GM12878 (cell line): ENCODE results near the gene SPATA6. TPM values are rescaled to one million over a fixed set of nuclear protein-coding genes. Genes with fewer than 3 reads are reported as not detected.

Source experiments
- ATAC-seq: fragments of 200-7000 bp; cut with Tn5 transposase; 3 replicates; pipeline ENCODE4 v1.9.1; 2020; ENCODE audit warnings: mild to moderate bottlenecking, moderate library complexity
- BruUV-seq: library from RNA; stranded (reverse); fragments of 400-500 nt; replicated peaks from 2 replicates; lab custom pipeline; 2021; lab: Mats Ljungman, UMichigan
- CTCF ChIA-PET: fragments of 300-600 bp; sonication (Branson Sonifier 250); formaldehyde crosslinking; extraction: SDS; loops from one replicate; lab custom pipeline; 2021; ENCODE audit warnings: inconsistent platforms; lab: Yijun Ruan, JAX
- POLR2A ChIA-PET: fragments of 350-600 bp; formaldehyde crosslinking; extraction: SDS; loops from one replicate; lab custom pipeline; 2021; ENCODE audit warnings: inconsistent platforms; lab: Charles Lee
- RAD21 ChIA-PET: fragments of 300-600 bp; sonication (Branson Sonifier 250); formaldehyde crosslinking; loops from one replicate; lab custom pipeline; 2023; ENCODE audit warnings: antibody characterized with exemption; ENCODE audit not compliant: unreplicated experiment; lab: Charles Lee
- SMC1A ChIA-PET: fragments of 300-600 bp; sonication (Branson Sonifier 250); formaldehyde crosslinking; loops from one replicate; lab custom pipeline; 2023; ENCODE audit not compliant: unreplicated experiment, uncharacterized antibody; lab: Charles Lee
- DNase-seq: peaks from one replicate; pipeline ENCODE4 v3.0.0-alpha.2; 2011; ENCODE audit warnings: low read depth, low spot score
- FAIRE-seq: peaks from 3 replicates; lab custom pipeline; 2011; peaks lifted over from hg19 to GRCh38; lab: Jason Lieb, UNC
- H2AFZ ChIP-seq: 2 replicates; pipeline ENCODE4 v1.6.0; 2011; ENCODE audit warnings: low read depth, low read length, control low read depth; ENCODE audit not compliant: control insufficient read depth
- H3K27ac ChIP-seq: 2 replicates; pipeline ENCODE4 v1.5.1; 2011; ENCODE audit warnings: control low read depth; ENCODE audit not compliant: control insufficient read depth, insufficient read depth
- H3K27me3 ChIP-seq, 2 experiments: replicated peaks in 1 of 2; 2 replicates each; pipeline versions ENCODE4 v1.6.0 to v1.6.1; 2011; ENCODE audit warnings: low read length in 1 of 2; ENCODE audit not compliant: control insufficient read depth in 2 of 2, insufficient read depth in 2 of 2
- H3K36me3 ChIP-seq, 2 experiments: 2 replicates each; pipeline ENCODE4 v1.5.1; 2011; ENCODE audit warnings: low read length in 1 of 2; ENCODE audit not compliant: control insufficient read depth in 2 of 2, insufficient read depth in 2 of 2
- H3K4me1 ChIP-seq: 2 replicates; pipeline ENCODE4 v1.6.1; 2011; ENCODE audit warnings: mild to moderate bottlenecking, low read length, moderate library complexity, mixed read lengths; ENCODE audit not compliant: control insufficient read depth, insufficient read depth
- H3K4me2 ChIP-seq: 2 replicates; pipeline ENCODE4 v1.6.0; 2011; ENCODE audit warnings: control low read depth; ENCODE audit not compliant: control insufficient read depth, insufficient read depth
- H3K4me3 ChIP-seq: fragments of 200-600 bp; sonication (generic); 2 replicates; pipeline ENCODE4 v1.5.1; 2016
- H3K79me2 ChIP-seq: 2 replicates; pipeline ENCODE4 v1.6.0; 2011; ENCODE audit warnings: low read length; ENCODE audit not compliant: control insufficient read depth, insufficient read depth
- H3K9ac ChIP-seq: 2 replicates; pipeline ENCODE4 v1.8.0; 2011; ENCODE audit warnings: low read length, control low read depth, mixed read lengths; ENCODE audit not compliant: control insufficient read depth, insufficient read depth
- H3K9me3 ChIP-seq: replicated peaks from 3 replicates; pipeline ENCODE4 v1.5.1; 2011; ENCODE audit warnings: mild to moderate bottlenecking, low read length; ENCODE audit not compliant: control insufficient read depth, insufficient read depth
- H4K20me1 ChIP-seq: 2 replicates; pipeline ENCODE4 v1.6.0; 2011; ENCODE audit not compliant: control insufficient read depth, insufficient read depth
- JUND ChIP-seq: IDR thresholded peaks from 2 replicates; pipeline ENCODE4 v1.6.1; 2012; ENCODE audit warnings: low read depth, mild to moderate bottlenecking, low read length, improper control_type of control experiment, moderate library complexity
- KDM1A ChIP-seq: fragments of 200-600 bp; sonication (generic); IDR thresholded peaks from 2 replicates; pipeline ENCODE4 v1.6.1; 2016; ENCODE audit warnings: borderline replicate concordance
- SMARCA5 ChIP-seq: fragments of 450-650 bp; IDR thresholded peaks from 2 replicates; pipeline ENCODE4 v1.6.1; 2017; ENCODE audit warnings: mild to moderate bottlenecking
- SP1 ChIP-seq: IDR thresholded peaks from one replicate; pipeline ENCODE4 v1.6.1; 2011; ENCODE audit warnings: low read depth, low read length
- WGBS: methylation state at CpG from one replicate; pipeline ENCODE4 v1.1.6; 2016; ENCODE audit warnings: low lambda C conversion rate; ENCODE audit not compliant: insufficient replicate concordance, insufficient coverage; ENCODE audit errors: missing lambda C conversion rate; 5-methylcytosine and 5-hydroxymethylcytosine counted together
- in situ Hi-C: fragments of 300-500 bp; cut with MboI; formaldehyde crosslinking; loops from 9 replicates; pipeline ENCODE4 v1.14.3; 2018; ENCODE audit warnings: mixed read lengths
- intact Hi-C: fragments of 100-400 bp; cut with micrococcal nuclease; formaldehyde crosslinking; loops from one replicate; pipeline ENCODE4 v1.14.2; 2022; ENCODE audit not compliant: unreplicated experiment
- polyA plus RNA-seq, 11 experiments: library from polyadenylated mRNA; depleted of rRNA in 4 of 11; unstranded in 6 of 11; stranded (reverse) in 5 of 11; fragments of >200 nt; fragmentation: Nextera tagmentation in 4 of 11; fragmentation: Illumina TruSeq in 1 of 11; extraction: Ambion mirVana in 4 of 11; extraction: Trizol in 1 of 11; gene quantifications; 1 replicate in 1 of 11; 2 replicates in 10 of 11; pipeline versions ENCODE4 v1.2.1 to v1.2.3, GENCODE V29; 2011 to 2016; ENCODE audit warnings: inconsistent platforms in 2 of 11, missing spikeins in 2 of 11, low read depth in 1 of 11
- total RNA-seq, 4 experiments: library from RNA; depleted of rRNA in 3 of 4; stranded (reverse); fragments of >200 nt in 3 of 4; fragmentation: Illumina TruSeq in 1 of 4; extraction: Trizol in 1 of 4; gene quantifications; 2 replicates each; pipeline versions ENCODE4 v1.2.1 to v1.2.3, GENCODE V29; 2013 to 2021
- TF ChIP-seq, protein P1 (sequence below): fragments of 450-650 bp; IDR thresholded peaks from 2 replicates; pipeline ENCODE4 v1.6.1; 2014; ENCODE audit warnings: mild to moderate bottlenecking
- TF ChIP-seq, protein P2 (sequence below): fragments of 450-650 bp; IDR thresholded peaks from 2 replicates; pipeline ENCODE4 v1.6.1; 2016; ENCODE audit warnings: mild to moderate bottlenecking

Gene SPATA6
- total and polyA plus RNA-seq, 10 of the 15 experiments (the other 5 are each of a cell fraction or from before 2014, with no cell fraction given): 0.29 TPM; not detected in 9

DNA sequence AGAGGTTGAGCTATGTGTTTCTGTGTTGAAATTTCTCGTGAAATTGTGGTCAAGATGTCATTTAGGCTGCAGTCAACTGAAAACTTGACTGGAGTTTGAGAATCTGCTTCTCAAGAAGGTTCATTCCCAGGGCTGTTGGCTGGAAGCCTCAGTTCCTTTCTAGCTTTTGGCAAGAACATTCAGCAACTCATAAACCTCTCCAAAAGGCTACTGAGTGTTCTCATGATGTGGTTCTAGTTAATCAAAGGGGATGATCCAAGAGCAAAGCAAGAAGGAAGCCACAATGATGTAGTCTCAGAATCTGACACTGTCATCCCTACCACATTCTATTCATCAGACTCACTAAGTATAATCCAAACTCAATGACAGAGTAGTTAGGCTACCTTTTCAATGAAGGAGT is 66.6 kb downstream of the SPATA6 start:
- H3K27me3 ChIP-seq: no peaks in the 10 kb centered on the region
- H3K27ac ChIP-seq: no peak overlapping the region
- H3K4me2 ChIP-seq: no peak overlapping the region
- ATAC-seq (no peak), FAIRE-seq (no peak), DNase-seq (no peak)
- TF ChIP-seq SP1 (no peak), JUND (no peak), SMARCA5 (no peak), KDM1A (no peak)
- TF ChIP-seq, protein P1, sequence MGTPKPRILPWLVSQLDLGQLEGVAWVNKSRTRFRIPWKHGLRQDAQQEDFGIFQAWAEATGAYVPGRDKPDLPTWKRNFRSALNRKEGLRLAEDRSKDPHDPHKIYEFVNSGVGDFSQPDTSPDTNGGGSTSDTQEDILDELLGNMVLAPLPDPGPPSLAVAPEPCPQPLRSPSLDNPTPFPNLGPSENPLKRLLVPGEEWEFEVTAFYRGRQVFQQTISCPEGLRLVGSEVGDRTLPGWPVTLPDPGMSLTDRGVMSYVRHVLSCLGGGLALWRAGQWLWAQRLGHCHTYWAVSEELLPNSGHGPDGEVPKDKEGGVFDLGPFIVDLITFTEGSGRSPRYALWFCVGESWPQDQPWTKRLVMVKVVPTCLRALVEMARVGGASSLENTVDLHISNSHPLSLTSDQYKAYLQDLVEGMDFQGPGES: no peak
- TF ChIP-seq, protein P2, sequence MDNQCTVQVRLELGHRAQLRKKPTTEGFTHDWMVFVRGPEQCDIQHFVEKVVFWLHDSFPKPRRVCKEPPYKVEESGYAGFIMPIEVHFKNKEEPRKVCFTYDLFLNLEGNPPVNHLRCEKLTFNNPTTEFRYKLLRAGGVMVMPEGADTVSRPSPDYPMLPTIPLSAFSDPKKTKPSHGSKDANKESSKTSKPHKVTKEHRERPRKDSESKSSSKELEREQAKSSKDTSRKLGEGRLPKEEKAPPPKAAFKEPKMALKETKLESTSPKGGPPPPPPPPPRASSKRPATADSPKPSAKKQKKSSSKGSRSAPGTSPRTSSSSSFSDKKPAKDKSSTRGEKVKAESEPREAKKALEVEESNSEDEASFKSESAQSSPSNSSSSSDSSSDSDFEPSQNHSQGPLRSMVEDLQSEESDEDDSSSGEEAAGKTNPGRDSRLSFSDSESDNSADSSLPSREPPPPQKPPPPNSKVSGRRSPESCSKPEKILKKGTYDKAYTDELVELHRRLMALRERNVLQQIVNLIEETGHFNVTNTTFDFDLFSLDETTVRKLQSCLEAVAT: no peak
- in situ Hi-C loops: no loop called here
- ChIA-PET SMC1A (no interaction called here), POLR2A (no interaction called here), CTCF (interaction anchor here (0.5 kb wide), 1 partner anchor 16 kb away, joined by 3 read pairs; no protein-coding TSS in a partner anchor), RAD21 (no interaction called here)
- 0% methylated on average over 1 of the region's 1 CpG for WGBS
- no peak overlapping the region for H3K4me3 ChIP-seq
- no peaks in the 10 kb centered on the region for H3K9me3 ChIP-seq
- H3K4me1 ChIP-seq: no peaks in the 10 kb centered on the region
- no peaks in the 10 kb centered on the region for H3K36me3 ChIP-seq
- no TSS peak for BruUV-seq
- no peaks in the 10 kb centered on the region for H3K79me2 ChIP-seq
- no peak overlapping the region for H3K9ac ChIP-seq
- no peak overlapping the region for H2AFZ ChIP-seq
- no peaks in the 10 kb centered on the region for H4K20me1 ChIP-seq
- intact Hi-C loops: no loop called here
